Measurements from ENCODE around the gene LCP1.
"Not testable (repeated sequence)": the region's sequence is repeated elsewhere in the genome, so short reads cannot be mapped to it uniquely, and the experiment has no call there.

LCP1 gene, protein sequence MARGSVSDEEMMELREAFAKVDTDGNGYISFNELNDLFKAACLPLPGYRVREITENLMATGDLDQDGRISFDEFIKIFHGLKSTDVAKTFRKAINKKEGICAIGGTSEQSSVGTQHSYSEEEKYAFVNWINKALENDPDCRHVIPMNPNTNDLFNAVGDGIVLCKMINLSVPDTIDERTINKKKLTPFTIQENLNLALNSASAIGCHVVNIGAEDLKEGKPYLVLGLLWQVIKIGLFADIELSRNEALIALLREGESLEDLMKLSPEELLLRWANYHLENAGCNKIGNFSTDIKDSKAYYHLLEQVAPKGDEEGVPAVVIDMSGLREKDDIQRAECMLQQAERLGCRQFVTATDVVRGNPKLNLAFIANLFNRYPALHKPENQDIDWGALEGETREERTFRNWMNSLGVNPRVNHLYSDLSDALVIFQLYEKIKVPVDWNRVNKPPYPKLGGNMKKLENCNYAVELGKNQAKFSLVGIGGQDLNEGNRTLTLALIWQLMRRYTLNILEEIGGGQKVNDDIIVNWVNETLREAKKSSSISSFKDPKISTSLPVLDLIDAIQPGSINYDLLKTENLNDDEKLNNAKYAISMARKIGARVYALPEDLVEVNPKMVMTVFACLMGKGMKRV

DNA sequence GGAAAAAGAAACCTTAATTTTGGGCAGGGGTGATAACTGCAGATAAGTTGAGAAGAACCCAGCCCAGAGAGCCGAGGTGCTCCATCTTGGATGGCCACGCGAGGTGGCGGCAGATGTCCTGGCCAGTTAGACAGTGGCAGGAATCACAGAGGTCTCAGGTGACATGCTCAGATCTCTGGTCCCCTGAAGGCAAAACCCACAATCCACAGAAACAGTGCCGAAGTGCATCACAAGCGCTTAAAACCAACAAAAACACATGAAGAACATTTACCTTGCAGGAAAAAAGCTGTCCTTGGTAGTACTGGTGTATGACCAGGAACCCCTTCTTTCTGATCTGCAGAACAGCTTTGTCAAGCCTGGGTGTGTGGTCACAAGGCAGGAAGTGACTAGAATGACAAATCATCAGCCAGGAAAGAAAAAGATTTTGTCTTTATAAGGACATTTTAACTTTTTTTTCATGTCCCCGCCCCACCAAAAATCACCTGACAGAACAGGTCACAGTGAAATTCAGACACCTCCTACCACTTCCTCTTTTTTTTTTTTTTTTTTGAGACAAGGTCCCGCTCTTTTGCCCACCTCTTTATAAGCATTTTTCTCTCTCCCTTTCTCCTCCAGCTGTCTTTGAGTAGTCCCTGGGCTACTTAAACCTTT lies at the start of gene LCP1:
LCP1 (minus strand) TSS at position 338 of the 651 bp plus-strand sequence. CDS start 22,515 bp downstream, outside the sequence.
- no peak for FAIRE-seq

DNA sequence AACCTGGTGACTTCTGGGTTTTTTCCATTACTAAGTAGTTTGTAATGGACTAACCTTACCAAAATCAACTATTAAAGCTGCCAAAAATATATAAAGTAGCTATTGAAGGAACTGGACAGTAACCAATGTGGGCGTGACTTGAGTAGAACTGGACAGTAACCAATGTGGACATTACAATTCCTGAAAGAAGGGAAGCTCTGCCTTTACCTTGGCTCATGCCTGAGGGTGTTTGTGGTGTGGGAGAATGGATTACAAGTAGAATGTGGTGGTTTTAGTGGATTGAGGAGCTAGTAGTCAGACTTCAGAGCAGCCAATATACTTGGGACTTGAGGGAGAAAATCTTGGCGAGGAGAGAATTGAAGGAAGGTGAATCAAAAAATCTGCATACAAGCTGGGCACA lies 47.3 kb upstream of the LCP1 start:
- FAIRE-seq (no peak), DNase-seq (ENCODE audit: insufficient read length, low spot score) (no peak)

More for the DNA sequence above, at the start of gene LCP1:
- DNase-seq (ENCODE audit: insufficient read length, low spot score) = no peak

DNA sequence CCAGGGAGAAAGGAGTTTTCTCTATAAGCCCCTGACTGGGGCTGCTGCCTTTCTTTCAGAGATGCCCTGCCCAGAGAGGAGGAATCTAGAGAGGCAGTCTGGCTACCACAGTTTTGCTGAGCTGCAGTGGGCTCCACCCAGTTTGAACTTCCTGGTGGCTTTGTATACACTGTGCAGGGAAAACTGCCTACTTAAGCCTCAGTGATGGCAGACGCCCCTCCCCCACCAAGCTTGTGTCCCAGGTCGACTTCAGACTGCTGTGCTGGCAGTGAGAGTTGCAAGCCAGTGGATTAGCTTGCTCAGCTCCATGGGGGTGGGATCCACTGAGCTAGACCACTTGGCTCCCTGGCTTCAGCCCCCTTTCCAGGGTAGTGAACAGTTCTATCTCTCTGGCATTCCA lies 38.3 kb upstream of the LCP1 start:
- not testable (repeated sequence) for FAIRE-seq; DNase-seq (ENCODE audit: insufficient read length, low spot score)

DNA sequence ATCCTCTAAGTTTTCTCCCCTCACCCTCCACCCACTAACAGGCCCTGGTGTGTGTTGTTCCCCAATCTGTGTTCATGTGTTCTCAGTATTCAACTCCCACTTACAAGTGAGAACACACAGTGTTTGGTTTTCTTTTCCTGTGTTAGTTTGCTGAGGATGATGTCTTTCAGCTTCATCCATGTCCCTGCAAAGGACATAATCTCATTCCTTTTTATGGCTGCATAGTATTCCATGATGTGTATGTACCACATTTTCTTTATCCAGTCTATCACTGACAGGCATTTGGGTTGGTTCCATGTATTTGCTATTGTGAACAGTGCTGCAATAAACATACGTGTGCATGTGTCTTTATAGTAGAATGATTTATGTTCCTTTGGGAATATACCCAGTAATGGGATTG lies 32.8 kb upstream of the LCP1 start:
- FAIRE-seq; DNase-seq (ENCODE audit: insufficient read length, low spot score): not testable (repeated sequence)

DNA sequence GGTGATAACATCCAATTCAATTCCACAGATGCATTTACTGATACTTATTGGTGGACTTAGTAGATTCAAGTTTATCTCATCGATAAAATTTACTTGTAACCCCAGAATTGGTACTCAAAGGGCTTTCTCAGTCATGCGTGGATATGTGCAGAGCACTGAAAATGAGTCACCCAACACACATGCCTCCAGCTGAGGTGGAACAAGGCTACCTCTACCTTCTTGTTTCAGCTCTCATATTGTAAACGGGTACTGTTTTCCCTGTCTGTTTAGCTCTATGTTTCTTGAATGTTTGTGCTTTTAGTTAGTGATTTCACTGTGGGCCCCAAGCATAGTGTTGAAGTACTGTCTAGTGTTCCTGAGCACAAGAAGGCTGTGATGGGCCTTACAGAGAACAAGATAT lies 31.3 kb upstream of the LCP1 start:
- DNase-seq (ENCODE audit: insufficient read length, low spot score) = no peak

DNA sequence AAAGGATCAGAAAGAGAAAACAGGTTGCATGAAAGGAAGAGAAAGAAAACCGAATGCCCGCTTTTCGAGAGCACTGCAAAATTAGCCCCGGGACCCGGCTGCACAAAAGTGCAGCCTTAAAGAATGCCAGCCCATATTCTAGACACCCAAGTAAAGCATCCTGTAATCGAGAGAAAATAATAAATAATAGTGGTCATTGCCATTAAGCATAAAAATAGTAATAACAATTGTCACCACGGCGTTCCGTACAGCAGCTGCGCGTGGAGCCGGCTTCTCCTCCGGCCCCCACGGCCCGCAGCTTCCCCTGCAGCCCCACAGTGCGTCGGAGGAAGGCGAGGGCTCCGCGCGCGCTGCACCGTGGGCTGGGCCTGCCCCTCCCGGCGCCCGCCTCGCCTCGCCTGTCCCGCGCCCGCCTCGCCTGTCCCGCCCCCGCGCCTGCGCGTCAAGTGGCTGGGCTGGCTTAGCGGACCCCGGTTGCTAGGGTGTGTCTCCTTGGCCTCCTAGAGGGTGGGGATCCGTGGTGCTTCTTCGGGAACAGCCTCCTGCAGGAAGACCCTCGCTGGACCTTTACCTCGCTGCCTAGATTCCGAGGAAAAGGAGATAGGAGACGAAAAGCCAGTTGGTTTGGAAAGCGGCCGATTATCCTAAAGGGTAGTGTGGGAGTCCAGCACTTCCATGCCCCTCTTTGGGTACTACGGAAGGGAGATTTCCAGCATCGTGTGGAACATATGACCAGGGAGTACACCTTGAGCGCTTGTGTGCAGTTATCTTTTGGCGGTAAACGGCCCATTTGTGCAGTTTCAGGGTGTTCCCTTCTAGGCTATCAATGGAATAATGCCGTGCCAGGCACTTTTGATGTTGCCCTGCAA lies 29.7 kb upstream of the LCP1 start, which contains the start of gene LRRC63:
LRRC63 (plus strand) TSS at position 446 of the 869 bp plus-strand sequence. CDS start 1,107 bp downstream, outside the sequence.
- DNase-seq (ENCODE audit: insufficient read length, low spot score) (peak; percentile 23), FAIRE-seq (no peak)

More for the DNA sequence above, 31.3 kb upstream of the LCP1 start:
- FAIRE-seq = no peak

DNA sequence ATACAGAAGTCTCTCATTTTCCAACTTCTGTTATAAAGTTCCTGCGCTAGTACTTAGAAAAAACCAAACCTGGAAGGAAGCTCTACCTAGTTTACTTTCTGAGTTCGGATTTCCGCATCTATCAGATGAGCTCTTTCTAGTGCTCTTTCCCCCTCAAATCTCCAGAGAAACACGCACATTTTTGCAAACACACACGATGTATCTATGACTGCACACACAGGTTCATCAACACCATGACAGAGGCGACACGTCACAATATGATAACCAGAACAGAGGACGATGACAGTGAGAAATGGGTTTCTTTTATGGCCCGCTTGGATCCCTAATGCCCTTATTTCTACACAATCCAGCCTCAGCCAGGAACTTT lies 29.1 kb upstream of the LCP1 start:
- FAIRE-seq (no peak), DNase-seq (ENCODE audit: insufficient read length, low spot score) (no peak)

DNA sequence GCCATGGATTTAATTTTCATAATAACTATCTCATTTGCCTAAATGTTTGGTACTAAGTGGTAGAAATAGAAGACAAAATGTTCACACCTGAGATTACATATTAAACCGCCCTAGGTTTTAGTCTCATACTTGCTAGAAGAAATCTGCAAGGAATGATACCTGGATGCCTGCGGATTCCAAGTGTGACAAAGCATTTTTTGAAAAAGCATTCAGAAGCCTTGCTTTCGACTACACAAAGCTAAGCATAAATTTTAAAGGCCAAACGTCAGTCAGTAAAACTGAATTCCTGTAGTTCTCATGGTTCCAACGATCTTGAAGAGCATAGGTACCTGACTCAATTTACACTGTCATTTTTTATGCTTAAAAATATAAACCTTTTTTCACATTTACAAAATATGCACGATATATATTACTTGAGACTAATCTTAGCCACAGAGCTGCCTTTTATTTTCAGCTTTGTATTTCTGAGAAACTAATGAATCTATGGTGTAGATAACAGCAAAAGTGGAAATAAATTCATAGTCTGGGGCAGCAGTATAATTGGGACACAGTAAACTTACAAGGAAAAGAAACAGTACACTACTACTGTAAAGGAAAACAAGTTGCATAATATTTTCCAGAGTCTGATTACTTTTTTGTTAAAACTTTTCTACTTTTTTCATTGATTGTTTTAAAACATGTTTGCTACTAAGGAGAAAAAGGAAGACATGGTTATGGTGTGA lies 28.5 kb upstream of the LCP1 start:
- DNase-seq (ENCODE audit: insufficient read length, low spot score) (no peak), FAIRE-seq (no peak)

DNA sequence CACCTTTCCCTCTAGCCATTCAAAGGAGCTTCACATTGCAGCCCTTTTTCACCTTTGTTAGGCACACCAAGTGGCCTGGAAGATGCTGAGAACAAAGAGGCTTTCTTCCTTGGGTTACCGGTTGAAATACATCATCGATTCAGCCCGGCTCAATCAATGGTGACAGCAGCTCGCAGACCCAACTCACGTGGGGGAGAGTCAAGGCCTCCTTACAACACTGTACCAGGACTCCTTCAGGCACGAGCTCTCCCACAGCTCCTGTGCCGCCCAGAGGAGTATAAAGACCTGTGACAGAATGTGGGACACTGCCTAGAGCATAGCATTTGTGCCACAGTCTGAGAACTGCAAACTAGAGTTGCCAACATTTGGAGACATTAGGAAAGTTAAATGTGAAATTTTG lies 25.9 kb upstream of the LCP1 start:
- FAIRE-seq (no peak), DNase-seq (ENCODE audit: insufficient read length, low spot score) (no peak)

DNA sequence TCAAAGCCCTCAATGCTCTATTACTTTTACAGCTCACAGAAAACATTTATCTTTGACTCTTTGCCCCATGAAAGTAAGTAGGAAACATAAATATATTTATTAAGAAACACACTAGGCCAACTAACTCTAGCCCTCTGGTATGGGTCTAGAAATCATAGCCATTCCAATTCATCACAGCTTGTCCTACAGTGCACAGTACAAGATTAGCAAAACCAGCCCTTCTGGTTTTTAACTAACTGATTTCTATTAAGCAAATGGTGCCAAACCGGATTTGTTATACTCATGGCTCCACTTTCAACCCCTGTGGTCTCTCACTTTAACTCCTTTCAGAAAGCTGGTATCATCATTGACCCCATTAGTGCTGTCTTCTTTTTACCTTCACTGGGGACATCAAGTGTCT lies 24.2 kb upstream of the LCP1 start:
- FAIRE-seq = no peak
- no peak for DNase-seq (ENCODE audit: insufficient read length, low spot score)

DNA sequence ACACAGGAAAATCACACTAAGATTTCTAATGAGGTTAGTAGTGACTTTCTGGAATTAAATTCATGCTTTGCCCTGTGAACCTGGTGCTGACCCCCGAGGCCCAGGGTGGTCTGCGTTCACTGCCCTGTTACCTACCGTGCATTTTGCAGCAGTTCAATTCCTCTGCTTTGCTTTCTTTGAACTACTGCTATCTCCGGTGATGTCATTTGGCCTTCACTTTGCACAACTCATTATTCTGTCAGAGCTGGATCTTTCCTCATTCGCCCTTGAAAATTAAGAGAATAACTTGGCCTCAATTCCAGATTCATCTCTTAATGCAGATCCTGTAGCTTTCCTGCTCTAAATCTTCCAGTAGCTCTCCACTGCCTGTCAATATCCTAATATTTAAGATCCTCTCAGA lies 21.0 kb upstream of the LCP1 start:
- FAIRE-seq = no peak

DNA sequence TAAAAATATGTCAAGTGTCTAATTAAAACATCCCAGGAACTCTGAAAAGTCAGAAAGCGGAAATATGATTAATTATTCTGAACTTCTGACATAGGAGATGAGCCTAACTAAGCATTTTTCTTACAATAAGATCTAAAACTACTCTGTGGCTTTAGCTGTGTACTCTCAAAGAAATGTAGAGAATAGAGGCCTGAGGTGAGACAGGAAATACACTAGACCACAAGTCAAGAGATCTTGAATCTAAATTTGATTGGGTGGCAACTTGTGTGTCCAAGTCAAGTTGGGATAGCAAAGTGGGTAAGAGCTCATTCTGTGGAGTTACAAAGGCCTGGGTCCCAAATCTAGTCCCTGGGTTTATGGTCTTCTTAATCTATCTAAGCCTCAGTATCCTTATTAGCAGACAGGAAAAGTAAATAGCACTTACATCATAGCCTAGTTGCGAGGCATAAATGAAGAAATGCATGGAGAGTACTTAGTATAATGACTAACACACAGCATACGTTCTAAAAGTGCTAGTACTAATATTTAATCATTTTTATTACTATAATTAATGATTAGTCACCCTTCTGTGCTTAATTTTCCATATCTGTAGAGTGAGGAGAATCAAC lies 20.3 kb upstream of the LCP1 start:
- FAIRE-seq (no peak), DNase-seq (ENCODE audit: insufficient read length, low spot score) (no peak)

More for the DNA sequence above, 21.0 kb upstream of the LCP1 start:
- DNase-seq (ENCODE audit: insufficient read length, low spot score) = no peak

DNA sequence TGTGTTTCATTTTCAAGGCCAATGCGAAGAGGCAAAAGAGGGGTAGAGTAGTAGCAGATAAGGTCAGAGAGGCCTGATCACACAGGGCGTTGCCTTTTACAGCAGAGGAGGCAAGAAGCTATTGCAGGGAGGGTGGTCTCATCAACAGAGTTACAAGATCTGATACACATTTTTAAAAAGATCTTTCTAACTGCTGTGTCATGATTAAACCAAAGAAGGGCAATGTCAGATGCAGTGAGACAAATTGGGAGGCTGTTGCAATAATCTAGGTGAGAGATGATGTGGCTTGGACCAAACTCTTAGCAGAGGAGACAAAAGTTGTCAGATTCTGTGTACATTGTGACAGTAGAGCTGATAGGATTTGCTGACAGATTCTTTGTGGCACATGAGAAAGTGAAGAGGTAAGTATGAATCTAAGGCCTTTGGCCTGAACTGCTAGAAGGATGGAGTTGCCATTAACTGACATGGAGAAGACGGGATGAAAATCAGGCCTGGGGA lies 16.8 kb upstream of the LCP1 start:
- DNase-seq (ENCODE audit: insufficient read length, low spot score) = no peak
- no peak for FAIRE-seq

DNA sequence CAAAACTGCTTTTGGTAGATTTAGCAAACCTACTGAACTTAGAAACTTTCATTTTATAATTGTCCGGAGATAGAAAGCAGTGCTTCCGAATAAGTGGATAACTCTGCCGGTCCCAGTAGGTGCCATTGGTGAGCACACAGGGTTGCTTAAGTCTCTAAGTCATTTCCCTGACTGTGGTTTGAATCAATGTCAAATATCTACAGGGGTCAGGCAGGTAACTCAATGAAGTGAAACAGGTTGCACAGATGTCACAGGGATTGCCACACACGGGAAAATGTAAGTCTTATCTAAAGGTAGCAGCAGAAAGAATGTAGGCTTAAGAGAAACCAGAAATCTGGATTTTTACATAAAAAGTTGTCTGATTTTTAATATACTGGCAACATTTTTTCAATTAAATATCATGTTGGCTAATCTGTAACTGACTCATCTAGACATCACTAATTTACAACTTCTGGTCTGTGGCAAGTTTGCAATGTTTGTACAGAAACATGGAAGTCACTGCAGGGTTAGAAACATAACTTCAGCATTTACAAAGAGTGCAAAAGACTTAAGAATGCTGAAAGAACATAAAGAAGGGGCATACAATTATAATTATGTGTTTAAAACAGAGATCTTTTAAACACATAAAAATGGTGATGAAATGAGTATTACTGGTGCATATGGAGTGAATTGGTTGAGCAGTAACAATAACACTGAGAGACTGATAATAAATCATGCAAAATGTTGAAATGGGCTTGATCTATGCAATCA lies 15.5 kb upstream of the LCP1 start:
- DNase-seq (ENCODE audit: insufficient read length, low spot score) = no peak
- FAIRE-seq = no peak

DNA sequence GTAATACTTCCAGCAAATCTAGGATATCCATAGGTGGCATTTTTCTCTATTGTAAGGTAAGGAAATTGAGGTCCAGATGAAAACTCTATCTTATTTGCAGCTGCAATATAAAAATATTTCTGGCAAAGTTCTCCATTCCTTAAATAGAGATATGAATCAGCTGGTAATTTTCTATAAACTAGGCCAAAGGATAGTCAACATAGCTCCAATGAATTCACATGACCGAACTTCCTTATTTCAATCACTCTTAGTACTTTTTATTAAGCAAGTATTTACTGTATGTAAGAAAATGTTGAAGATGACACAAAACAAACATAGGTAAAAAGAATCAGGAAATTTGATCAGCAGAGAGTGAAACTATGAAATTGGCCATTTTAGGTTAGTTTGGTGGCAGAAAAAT lies 13.0 kb upstream of the LCP1 start:
- DNase-seq (ENCODE audit: insufficient read length, low spot score) (no peak), FAIRE-seq (no peak)

DNA sequence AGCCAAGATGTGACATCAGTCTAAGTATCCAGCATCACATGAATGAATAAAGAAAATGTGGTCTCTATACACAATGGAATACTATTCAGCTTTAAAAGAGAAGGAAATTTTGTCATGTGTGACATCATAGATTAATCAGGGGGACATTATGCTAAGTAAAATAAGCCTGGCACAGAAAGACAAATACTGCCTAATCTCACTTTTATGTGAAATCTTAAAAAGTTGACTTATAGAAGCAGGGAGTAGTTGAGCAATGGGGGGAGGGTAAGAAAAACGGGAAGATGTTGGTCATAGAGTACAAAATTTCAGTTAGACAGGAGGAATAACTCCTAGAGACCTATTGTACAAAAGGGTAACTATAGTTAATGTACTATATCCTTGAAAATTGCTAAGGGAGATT lies 10.4 kb upstream of the LCP1 start:
- FAIRE-seq = no peak

DNA sequence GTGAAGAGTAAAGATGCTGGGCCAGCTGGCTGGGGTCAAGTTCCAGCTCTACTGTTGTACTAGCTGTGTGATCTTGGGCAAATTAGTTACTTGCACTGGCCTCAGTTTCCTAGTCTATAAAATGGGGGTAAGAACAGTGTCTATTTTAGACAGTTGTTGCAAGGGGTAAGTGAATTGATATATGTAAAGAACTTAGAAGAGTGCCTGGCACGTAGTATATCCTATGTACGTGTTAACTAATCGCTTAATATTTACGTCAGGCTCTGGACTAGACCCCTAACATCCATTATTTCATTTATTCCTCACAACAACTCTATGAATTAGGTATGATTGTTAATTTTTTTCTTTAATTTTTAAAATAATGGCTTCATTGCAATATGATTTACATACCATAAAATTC lies 3.7 kb upstream of the LCP1 start:
- DNase-seq (ENCODE audit: insufficient read length, low spot score) = no peak
- FAIRE-seq = no peak

More for the DNA sequence above, 10.4 kb upstream of the LCP1 start:
- no peak for DNase-seq (ENCODE audit: insufficient read length, low spot score)

DNA sequence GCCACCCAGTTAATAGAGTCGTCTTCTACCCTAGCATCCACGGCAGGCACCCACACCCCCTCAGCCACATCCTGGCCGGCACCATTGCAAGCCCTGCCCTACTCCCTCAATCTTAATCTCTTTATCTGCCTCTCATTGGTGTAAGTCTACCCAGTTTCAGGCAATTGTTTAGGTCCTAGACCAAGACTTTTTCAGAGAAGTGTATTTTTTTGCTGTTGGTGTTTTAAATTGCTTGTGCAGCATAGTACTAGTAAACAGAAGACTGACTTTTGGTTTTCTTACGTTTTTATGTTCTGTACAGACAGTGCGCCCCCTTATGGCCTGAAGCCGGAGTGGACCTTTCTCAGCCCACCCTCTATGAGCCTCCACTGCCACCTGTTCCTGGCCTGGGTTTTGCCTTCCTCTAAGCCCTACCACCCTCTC lies 2.3 kb upstream of the LCP1 start:
- DNase-seq (ENCODE audit: insufficient read length, low spot score) (no peak), FAIRE-seq (no peak)

All from HTR-8/SVneo (cell line).